HK-2 (cell line): ENCODE measurements around the gene ROBO1.
A peak's percentile ranks its signal among the peaks of the same experiment; 100 is the strongest.

ENCODE experiments used
- DNase-seq: peaks from one replicate; pipeline ENCODE4 v3.0.0-alpha.2; 2018; ENCODE audit not compliant: unreplicated experiment

Gene ROBO1

GRCh38 chr3:79167651-79168416, 600.0 kb downstream of the ROBO1 start:
- DNase-seq: no peak

- no peak for DNase-seq
Observed at GRCh38 chr3:79162653-79163052, 605.1 kb downstream of the ROBO1 start.

DNA sequence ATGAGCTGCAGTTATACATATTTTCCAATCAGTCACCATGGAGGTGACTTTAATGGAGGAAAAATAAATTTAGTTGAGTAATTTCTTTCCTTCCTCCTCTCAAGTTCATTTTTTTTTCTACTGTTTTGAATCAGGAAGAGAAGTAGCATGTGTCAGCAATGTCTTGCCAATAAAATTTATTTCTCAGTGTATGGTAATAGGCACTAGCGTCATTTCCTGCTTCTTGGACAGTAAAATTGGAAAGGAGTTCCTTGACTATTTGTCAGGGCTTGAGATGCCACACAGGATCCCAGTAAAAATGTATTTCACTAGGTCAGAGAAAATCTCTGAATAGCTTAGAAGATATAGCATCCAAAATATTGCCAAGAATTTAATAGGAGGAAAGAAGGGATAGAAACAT, 605.9 kb downstream of the ROBO1 start:
- no peak for DNase-seq

DNA sequence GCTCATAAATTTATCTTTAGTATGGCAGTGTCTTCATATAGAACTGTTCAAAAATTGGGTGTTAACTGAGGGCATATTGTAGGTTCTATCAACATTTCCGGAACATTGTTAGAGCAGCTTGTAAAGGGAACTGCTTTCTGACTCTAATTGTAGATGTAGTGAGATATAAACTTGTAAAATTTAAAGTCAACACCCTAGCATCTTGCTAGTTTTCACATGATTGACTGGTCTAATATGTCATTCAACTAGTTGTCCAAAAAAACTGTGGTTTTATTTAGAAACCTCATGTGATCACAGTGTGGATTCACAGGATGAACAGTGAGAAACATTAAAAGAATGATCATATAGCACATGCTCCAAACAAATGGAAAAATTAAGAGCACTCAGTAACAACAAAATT, 607.4 kb downstream of the ROBO1 start:
- no peak for DNase-seq

GRCh38 chr3:79159736-79160135, 608.1 kb downstream of the ROBO1 start:
- DNase-seq: no peak

- DNase-seq: no peak
Observed at GRCh38 chr3:79157191-79157590, 610.6 kb downstream of the ROBO1 start.

DNA sequence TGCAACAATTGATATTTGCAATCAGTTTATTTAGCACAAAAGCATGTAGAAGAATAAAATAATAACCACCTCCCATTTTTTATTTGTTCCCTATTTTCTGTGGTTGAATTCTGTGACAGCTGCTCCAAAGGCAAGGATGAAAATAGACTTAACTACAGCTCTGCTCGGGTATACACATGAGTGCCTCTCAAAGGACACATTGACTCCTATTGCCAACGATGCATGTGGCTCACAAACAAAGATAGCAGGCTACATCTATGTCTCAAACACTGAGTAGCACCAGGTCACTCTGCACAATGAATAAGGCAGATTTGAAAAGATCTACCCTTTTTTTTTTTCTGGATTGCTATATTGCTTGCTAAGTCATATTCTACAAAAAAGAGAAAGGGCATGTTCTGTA, 612.9 kb downstream of the ROBO1 start:
- no peak for DNase-seq

DNA sequence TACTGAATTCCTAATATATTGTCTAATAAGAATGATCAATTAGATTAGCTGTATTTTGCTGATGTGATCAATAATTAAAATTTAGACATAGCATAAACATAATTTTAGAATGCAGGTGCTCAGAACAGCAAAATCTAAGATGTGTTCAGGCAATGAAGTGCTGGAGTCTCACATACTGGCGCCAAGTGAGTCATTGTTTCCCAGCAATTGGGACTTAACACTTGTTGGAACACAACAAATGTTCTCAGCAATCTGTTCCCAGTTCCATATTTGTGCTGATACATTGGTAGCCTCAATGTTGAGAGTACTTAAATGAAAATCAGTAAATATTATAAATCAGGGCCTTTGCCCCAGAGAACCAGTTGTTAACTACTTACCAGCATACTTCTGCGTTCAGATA, 619.0 kb downstream of the ROBO1 start:
- no peak for DNase-seq

DNA sequence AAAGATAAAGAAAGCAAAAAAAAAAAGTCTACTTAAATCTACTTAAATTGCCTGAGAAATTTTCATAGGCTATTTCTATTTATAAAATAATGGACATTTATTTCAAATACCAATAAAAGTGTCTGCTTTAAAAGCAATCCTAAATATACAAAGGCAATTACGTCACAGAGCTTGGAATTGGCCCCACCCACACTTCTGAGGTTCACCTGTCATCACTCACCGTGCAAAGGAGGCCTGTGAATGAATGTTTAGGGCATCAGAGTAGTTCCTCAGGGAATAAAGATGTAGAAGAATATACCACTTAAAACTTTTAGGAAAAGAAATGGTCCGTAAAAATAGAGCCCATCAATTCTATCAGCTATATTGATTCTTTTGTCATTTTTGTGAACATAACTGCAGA, 621.8 kb downstream of the ROBO1 start:
- no peak for DNase-seq

DNA sequence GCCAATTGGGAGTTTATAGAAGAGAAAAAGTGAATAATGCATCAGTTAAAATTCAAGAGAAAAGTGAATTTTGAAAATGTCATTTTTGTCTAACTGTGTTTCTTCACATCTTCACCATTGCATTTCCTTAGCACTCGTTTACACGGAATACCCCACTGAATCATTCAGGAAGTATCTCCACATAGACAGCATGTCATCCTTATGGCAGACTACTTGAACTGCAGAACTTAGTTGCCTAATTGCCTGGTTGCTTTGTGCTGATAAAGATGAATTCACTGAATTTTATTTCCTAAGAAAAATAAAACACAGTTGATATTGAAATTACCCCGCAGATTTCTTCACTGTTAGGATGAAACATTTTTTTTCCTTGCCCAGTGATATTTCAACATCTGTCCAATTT, 627.1 kb downstream of the ROBO1 start:
- no peak for DNase-seq

GRCh38 chr3:79139395-79140068, 628.3 kb downstream of the ROBO1 start:
- DNase-seq: no peak

DNA sequence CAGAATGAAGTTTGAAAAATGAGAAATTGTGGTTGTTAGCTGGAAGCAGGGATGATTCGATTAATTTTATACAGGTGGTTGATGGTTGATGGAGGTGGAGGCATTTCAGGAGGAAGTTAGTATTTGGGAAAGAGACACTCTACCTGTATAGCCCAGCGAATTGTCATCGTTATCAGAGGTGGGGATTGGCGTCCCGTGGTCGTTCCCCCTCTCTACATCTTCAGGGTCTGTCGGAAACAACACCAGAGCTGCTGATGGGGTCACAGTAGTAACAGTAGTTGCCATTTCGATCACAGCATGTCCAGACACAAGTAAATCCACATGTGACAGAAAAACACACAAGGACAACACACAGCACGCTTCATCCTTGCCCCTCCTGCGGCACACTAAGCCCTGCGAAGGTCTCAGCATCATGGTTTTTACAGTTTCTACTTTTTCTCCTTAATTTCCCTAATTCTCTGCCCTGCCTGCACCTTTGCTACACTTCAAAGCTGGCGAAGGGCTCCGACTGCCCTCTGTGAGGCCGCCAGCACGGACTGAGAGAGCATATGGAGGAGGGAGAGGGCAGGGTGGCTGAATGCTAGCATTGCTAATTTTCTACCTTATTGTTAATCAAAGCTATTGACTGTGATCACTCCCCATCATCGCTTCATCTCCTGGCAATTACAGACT, 642.3 kb downstream of the ROBO1 start:
- DNase-seq: no peak

GRCh38 chr3:79115458-79115857, 652.3 kb downstream of the ROBO1 start:
- DNase-seq: no peak

GRCh38 chr3:79113876-79114275, 653.9 kb downstream of the ROBO1 start:
- DNase-seq: no peak

DNA sequence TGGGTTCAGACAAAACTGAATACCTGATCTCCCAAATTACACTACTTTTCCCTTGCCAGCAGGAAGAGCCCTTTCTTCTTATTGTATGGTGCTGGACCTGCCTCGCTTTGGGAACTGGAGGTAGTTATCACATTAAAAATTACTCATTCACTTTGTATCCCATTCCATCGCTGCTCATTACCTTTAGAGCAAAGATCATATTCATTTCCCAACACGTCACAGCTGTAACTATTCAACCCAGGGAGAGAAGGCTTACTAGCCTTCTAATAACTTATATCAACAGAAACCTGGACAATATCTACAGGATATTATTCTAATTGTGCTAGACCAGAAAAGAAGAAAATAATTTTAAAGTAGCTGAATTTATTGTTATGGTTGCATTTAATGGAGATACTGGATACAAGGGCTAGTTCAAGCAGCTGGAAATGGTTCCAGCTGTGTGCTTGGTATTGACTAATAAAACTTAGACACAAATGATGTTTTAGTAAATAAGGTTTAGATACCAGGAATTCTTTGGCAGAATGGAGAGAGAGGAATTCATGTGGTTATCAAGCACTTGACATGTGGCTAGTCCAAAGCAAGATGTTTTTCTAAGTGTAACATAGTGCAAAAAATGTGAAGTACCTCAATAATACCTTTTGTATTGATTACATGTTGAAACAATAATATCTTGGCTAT, 656.3 kb downstream of the ROBO1 start:
- no peak for DNase-seq

DNA sequence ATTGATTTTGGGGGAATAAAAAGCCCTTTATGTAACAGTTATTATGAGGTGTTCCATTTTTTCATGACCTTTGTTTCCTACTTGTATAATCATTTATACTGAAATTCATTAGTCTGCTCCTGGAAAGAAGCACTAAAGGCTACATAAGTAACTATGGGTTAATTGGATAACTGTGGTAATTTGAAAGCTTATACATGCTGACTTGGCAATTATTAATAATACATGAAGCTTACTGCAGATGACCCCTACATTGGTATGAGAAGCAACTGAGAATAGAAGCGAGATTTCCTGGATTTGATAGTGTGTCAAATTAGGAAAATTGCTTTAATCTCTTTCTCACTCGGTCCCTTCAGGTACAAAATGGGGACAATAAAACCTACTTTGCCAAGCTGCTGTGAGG, 658.0 kb downstream of the ROBO1 start:
- no peak for DNase-seq

DNA sequence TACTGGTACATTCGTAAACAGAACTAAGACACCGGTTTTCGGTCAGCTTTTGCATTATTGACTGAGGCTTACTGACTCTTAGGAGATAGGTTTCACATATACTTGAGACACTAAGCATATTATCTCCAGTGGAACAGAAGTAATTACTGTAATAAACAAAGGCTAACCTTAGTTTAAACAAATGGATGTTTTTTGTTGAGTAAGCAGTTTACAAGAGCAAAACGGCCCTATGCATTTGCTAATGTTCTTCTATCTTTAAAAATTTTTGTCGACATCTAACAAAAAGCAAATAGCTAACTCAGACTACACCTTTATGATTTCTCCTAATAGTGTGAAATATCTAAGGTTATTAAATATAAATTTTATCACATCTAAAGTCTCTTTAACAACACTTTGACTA, 664.5 kb downstream of the ROBO1 start:
- no peak for DNase-seq

DNA sequence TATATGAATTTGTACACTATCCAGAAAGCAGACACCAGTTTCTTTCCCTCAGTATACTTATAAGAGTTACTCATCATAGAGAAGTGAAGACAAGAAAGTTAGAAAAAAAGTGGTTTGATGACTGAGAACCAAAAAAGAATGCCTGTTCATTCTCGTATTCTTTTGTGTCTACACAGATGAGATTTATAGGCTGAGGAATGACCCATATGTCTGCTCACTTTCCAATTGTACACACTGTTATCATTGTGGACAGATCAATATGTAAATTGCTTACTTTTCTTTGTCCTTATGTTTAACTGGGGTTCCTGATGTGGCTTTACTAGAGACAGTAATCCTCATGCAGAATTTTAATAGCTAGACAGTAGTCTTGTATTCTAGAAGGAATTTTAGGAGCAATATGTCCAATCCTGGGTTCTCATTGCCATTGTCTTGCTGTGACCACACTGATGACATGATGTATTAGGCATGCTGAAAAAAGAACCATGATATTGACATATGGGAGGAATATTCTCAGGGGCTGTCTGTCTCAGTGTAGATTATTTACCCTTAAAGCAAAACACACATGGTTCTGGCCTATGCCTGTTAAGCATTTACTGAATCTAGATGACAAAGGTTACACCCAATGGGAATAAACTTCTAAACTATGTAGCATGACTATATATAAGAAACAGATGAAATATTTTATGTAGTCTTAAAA, 669.7 kb downstream of the ROBO1 start:
- DNase-seq: no peak

- DNase-seq: no peak
Observed at GRCh38 chr3:79094654-79095053, 673.1 kb downstream of the ROBO1 start.

DNA sequence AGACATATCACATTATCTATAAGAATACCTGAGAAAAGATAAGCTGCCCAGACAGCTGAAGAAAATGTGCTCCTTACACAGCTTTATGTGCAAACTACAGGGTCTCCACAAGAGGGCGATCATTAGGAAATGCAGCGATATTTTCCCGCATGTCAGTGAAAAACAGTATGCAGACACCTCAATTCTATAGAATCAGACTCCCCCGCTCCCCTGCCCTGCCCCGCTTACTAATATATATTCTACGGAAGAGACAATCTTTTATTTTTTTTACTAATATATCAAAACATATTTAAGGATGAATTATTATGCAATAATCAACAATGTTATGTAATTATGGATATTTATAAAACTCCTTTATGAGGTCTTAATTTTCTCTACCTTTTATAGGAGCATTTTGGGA, 681.3 kb downstream of the ROBO1 start:
- DNase-seq: peak; percentile 44

GRCh38 chr3:79085171-79085570, 682.6 kb downstream of the ROBO1 start:
- DNase-seq: no peak

- DNase-seq: no peak
Observed at GRCh38 chr3:79081335-79081734, 686.5 kb downstream of the ROBO1 start.
